HG02763 (cell line): ENCODE measurements around the gene KLHL20.
A peak's percentile ranks its signal among the peaks of the same experiment; 100 is the strongest.
"Not testable (repeated sequence)": the region's sequence is repeated elsewhere in the genome, so short reads cannot be mapped to it uniquely, and the experiment has no call there.

Experiments
- ATAC-seq: cut with Tn5 transposase; IDR thresholded peaks from one replicate; pipeline ENCODE4 v1.9.1; 2021; ENCODE audit warnings: mild to moderate bottlenecking, moderate library complexity; ENCODE audit not compliant: unreplicated experiment

KLHL20 gene

GRCh38 chr1:173744651-173745050 is 29.9 kb downstream of the KLHL20 start:
- no peak for ATAC-seq

- ATAC-seq, result no peak
Observed at GRCh38 chr1:173749137-173749536, 34.4 kb downstream of the KLHL20 start.

DNA sequence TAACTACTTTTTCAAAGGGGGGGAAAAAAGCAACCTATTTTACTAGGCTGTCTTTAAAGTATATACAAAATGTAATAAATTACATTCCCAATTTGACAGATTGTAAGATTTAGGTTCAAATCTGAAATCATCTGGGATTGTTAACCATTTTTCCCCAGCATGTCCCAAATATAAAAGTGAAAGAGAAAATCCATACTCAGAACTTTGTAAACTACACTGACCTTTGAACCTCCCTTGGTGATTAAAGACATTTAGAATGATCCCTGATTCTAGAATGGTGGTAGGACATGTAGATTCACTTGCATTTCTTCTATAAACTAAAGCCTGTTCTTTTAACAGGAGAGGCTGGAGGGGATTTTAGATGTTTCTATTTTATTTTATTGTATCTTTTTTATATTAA is 39.0 kb downstream of the KLHL20 start:
- no peak for ATAC-seq

DNA sequence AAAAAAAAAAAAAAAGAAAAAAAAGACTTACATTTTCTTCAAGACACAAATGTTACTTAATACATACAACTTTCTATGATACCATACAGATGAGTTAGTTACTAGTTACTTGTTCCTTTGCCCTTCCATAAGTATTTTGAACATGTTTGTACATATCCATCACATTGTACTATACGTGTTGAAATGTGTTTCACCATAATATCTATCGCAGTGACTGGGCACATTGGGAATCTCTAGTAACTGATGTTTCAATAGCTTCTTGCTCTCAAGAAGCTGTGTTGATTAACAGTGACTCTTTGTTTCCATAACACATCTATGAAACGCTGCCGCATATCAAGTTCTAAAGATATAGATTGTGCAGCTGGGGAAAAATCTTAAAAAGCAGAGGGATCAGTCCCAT is 42.9 kb downstream of the KLHL20 start:
- ATAC-seq, result no peak

DNA sequence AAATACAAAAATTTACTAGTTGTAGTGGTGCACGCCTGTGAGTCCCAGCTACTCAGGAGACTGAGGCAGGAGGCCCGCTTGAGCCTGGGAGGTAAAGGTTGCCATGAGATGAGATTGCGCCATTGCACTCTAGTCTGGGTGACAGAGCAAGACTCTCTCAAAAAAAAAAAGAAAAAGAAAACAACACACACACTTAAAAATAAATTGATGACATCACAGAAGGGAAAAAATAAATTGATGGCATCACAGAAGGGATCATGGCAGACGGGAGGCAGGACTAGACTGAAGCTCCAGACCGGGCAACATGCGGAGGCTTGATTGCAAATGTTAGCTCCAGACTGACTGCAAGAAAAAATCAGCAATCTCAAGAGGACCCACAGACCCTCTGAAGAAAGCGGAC is 43.3 kb downstream of the KLHL20 start:
- no peak for ATAC-seq

GRCh38 chr1:173758980-173759379 is 44.2 kb downstream of the KLHL20 start:
- no peak for ATAC-seq

DNA sequence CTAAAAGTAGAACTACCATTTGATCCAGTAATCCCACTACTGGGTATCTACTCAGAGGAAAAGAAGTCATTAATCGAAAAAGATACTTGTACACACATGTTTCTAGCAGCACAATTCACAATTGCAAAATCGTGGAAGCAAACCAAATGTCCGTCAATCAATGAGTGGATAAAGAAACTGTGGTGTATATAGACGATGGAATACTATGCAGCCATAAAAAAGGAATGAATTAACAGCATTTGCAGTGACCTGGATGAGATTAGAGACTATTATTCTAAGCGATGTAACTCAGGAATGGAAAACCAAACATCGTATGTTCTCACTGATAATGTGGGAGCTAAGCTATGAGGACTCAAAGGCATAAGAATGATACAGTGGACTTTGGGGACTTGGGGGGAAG is 49.5 kb downstream of the KLHL20 start:
- ATAC-seq, result not testable (repeated sequence)

DNA sequence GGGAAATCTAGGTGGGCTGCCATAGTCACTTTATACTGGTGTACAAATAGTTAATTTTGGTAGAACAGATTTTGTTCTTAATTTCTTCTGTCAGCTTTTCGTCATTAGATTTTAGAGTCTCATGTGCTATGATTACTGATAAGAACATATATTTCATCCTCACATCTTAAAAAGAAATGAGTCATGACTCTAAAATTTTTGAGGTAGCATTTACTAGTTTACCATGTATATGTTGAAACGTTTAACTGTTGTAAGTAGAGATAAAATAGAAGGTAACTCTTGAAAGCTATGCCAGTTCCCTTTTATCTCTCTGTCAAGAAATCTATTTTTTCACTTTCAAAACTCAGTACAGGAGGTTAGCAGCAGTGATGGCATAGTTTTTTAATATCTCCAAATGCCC is 53.4 kb downstream of the KLHL20 start:
- no peak for ATAC-seq

DNA sequence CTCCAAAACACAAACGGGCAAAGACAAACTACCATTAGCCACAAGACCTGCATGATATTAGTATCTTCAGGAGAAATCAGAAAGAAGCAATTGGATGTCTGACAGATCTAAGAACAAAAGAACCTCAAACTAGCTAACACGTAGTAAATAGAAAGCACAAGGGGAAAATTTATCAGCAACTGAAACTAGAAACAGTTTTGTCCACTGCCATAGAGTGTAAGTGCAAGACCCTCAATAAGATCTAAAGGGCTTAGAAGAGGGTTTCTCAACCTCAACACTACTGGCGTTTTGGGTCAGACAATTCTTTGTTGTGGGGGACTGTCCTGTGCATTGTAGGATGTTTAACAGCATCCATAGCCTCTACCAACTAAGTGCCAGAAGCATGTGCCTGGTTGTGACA is 54.0 kb downstream of the KLHL20 start:
- ATAC-seq, result no peak

GRCh38 chr1:173770330-173770729 is 55.5 kb downstream of the KLHL20 start:
- not testable (repeated sequence) for ATAC-seq

- no peak for ATAC-seq
Observed at GRCh38 chr1:173771560-173771959, 56.8 kb downstream of the KLHL20 start.

- ATAC-seq, result no peak
Observed at GRCh38 chr1:173775578-173776226, 60.9 kb downstream of the KLHL20 start.

GRCh38 chr1:173779936-173780335 is 65.2 kb downstream of the KLHL20 start:
- ATAC-seq, result no peak

- no peak for ATAC-seq
Observed at GRCh38 chr1:173784997-173785396, 70.2 kb downstream of the KLHL20 start.

GRCh38 chr1:173789841-173790240 is 75.1 kb downstream of the KLHL20 start:
- no peak for ATAC-seq

DNA sequence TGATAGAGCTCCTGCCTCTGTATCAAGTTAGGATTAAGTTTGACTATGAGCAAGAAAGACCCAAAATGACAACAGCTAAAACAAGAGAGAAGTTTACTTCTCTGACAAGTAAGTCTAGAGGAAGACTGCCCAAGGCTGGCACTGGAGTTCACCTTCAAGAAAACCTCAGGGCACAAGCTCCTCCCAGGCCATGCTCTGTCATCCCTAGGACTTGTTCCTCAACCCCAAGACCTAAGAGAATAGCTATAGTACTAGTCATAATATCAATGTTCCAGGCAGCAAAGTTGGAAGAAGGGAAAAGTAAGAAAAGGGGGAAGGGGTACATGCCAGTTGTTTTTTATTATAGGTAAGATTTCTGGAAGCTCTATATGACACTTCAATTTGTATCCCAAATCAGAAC is 83.3 kb downstream of the KLHL20 start:
- no peak for ATAC-seq

GRCh38 chr1:173799995-173800394 is 85.2 kb downstream of the KLHL20 start:
- ATAC-seq, result not testable (repeated sequence)

DNA sequence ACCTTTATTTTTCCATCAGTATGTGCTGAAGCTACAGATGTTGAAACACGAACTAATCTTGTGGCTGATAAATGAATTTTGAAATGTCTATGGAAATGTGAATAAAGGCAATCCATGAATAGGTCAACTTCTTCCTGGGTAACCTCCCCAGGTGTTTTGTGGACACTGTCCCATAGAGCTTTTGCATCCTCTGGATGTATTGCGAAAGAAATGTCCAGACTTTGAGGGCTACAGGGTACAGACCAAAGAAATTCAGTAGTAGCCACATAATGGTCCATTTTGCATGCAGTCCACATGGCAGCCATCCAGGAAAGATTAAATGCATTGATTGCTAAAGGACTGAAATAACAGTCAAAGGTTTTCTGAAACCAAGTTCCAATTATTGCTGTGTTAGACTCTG is 88.2 kb downstream of the KLHL20 start:
- no peak for ATAC-seq

- not testable (repeated sequence) for ATAC-seq
Observed at GRCh38 chr1:173813654-173814053, 98.9 kb downstream of the KLHL20 start.

- ATAC-seq, result no peak
Observed at GRCh38 chr1:173818459-173818858, 103.7 kb downstream of the KLHL20 start.

- ATAC-seq, result no peak
Observed at GRCh38 chr1:173821680-173822079, 106.9 kb downstream of the KLHL20 start.

DNA sequence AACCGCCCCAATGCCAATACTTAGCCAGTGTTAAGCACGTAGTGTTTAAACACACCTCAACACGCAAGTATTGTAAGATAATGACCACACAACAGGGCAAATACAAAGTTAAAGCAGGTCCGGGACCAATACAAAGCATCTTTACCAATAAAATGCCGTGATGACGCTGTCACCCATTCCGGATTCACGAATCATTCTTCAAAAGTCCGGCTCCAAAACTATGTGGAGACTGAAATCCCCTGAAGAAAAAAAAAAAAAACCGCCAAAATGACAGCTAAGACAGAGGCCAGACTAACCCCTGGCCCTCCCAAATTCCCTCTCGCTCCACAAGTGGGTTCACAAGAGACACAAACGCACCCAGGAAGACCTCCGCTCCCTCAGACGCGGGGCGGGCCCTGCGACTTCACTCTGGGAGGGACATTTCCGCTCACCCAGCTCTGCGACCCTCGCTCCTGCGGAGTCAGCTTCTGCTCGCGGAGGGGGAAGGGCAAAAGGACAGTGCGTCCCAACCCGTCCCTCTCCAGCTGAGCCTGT is 109.1 kb downstream of the KLHL20 start:
- ATAC-seq, result peak; percentile 31
